ENCODE results near the gene LIMK1.
"Not testable (repeated sequence)": the region's sequence is repeated elsewhere in the genome, so short reads cannot be mapped to it uniquely, and the experiment has no call there.

LIMK1 gene
- 21.2 reads per million, percentile 48 among the genes with 10 or more reads in this experiment for total RNA-seq

GRCh38 chr7:74083117-74083876, at the start of gene LIMK1:
Gene LIMK1 (plus strand): TSS chr7:74083804. CDS start chr7:74083991, 187 bp downstream.
- peak; percentile 75 for DNase-seq

- no peak for DNase-seq
These were observed 46.0 kb upstream of the LIMK1 start for GRCh38 chr7:74037609-74038008.

GRCh38 chr7:74038194-74038961, 45.2 kb upstream of the LIMK1 start:
- DNase-seq = no peak

- DNase-seq = no peak
These were observed 44.3 kb upstream of the LIMK1 start for GRCh38 chr7:74039337-74039736.

- no peak for DNase-seq
These were observed 43.4 kb upstream of the LIMK1 start for GRCh38 chr7:74040101-74040790.

GRCh38 chr7:74040791-74041520, 42.6 kb upstream of the LIMK1 start:
- no peak for DNase-seq

GRCh38 chr7:74042746-74043522, 40.7 kb upstream of the LIMK1 start:
- DNase-seq = no peak

GRCh38 chr7:74043523-74043951, 40.1 kb upstream of the LIMK1 start:
- no peak for DNase-seq

- no peak for DNase-seq
These were observed 38.9 kb upstream of the LIMK1 start for GRCh38 chr7:74044366-74045350.

- not testable (repeated sequence) for DNase-seq
These were observed 37.0 kb upstream of the LIMK1 start for GRCh38 chr7:74046581-74046980.

GRCh38 chr7:74047804-74048380, 35.7 kb upstream of the LIMK1 start:
- no peak for DNase-seq

- DNase-seq = no peak
These were observed 34.5 kb upstream of the LIMK1 start for GRCh38 chr7:74048999-74049599.

GRCh38 chr7:74049997-74050798, 33.4 kb upstream of the LIMK1 start:
- DNase-seq = no peak

- no peak for DNase-seq
These were observed 32.4 kb upstream of the LIMK1 start for GRCh38 chr7:74051193-74051592.

GRCh38 chr7:74051629-74052410, 31.8 kb upstream of the LIMK1 start:
- DNase-seq = no peak

- DNase-seq = no peak
These were observed 31.0 kb upstream of the LIMK1 start for GRCh38 chr7:74052628-74053027.

GRCh38 chr7:74053589-74054186, 29.9 kb upstream of the LIMK1 start:
- no peak for DNase-seq
